HL-60 (cell line): ENCODE results near the gene SNCG.
"Not testable (repeated sequence)": the region's sequence is repeated elsewhere in the genome, so short reads cannot be mapped to it uniquely, and the experiment has no call there.

Experiments used
- DNase-seq, 2 experiments: peaks; one replicate each; pipeline ENCODE4 v3.0.0-alpha.2; 2010 to 2020; ENCODE audit warnings: low read depth in 1 of 2, low spot score in 1 of 2
- H3K27ac ChIP-seq: fragments of 250-450 bp; sonication (Bioruptor Pico); replicated peaks from 2 replicates; pipeline ENCODE4 v1.5.1; 2020; ENCODE audit warnings: mild to moderate bottlenecking, moderate library complexity
- H3K27me3 ChIP-seq: fragments of 250-450 bp; sonication (Bioruptor Pico); 2 replicates; pipeline ENCODE4 v1.5.1; 2021; ENCODE audit warnings: mild to moderate bottlenecking, moderate library complexity; ENCODE audit not compliant: insufficient read depth, poor library complexity, severe bottlenecking
- H3K4me3 ChIP-seq: replicated peaks from 2 replicates; pipeline ENCODE4 v1.5.1; 2011; ENCODE audit warnings: mild to moderate bottlenecking, control low read depth, low read length; ENCODE audit not compliant: insufficient read depth
- CTCF ChIP-seq: IDR thresholded peaks from one replicate; pipeline ENCODE4 v1.5.1; 2011; ENCODE audit warnings: low read length, control low read depth, inconsistent platforms; ENCODE audit not compliant: insufficient read depth
- GABPA ChIP-seq: IDR thresholded peaks from 2 replicates; pipeline ENCODE4 v1.6.1; 2012; ENCODE audit warnings: low read depth
- POLR2AphosphoS5 ChIP-seq: IDR thresholded peaks from 2 replicates; pipeline ENCODE4 v1.6.1; 2012; ENCODE audit warnings: low read depth
- SPI1 ChIP-seq: IDR thresholded peaks from 2 replicates; pipeline ENCODE4 v1.6.1; 2012; ENCODE audit warnings: low read depth, mild to moderate bottlenecking, borderline replicate concordance
- TF ChIP-seq, protein P1 (sequence below): IDR thresholded peaks from 2 replicates; pipeline ENCODE4 v1.6.1; 2012; ENCODE audit warnings: low read depth; ENCODE audit not compliant: insufficient replicate concordance

The SNCG gene

GRCh38 chr10:86922553-86922961 is 35.8 kb upstream of the SNCG start:
- Histone ChIP-seq H3K4me3 (no peak overlapping the region), H3K27ac (no peak overlapping the region), H3K27me3 (no peaks in the 10 kb centered on the region)
- DNase-seq = no peak
- no peak for TF ChIP-seq SPI1

- TF ChIP-seq GABPA = no peak
- TF ChIP-seq POLR2AphosphoS5 = no peak
- no peak for TF ChIP-seq CTCF
- TF ChIP-seq, protein P1, sequence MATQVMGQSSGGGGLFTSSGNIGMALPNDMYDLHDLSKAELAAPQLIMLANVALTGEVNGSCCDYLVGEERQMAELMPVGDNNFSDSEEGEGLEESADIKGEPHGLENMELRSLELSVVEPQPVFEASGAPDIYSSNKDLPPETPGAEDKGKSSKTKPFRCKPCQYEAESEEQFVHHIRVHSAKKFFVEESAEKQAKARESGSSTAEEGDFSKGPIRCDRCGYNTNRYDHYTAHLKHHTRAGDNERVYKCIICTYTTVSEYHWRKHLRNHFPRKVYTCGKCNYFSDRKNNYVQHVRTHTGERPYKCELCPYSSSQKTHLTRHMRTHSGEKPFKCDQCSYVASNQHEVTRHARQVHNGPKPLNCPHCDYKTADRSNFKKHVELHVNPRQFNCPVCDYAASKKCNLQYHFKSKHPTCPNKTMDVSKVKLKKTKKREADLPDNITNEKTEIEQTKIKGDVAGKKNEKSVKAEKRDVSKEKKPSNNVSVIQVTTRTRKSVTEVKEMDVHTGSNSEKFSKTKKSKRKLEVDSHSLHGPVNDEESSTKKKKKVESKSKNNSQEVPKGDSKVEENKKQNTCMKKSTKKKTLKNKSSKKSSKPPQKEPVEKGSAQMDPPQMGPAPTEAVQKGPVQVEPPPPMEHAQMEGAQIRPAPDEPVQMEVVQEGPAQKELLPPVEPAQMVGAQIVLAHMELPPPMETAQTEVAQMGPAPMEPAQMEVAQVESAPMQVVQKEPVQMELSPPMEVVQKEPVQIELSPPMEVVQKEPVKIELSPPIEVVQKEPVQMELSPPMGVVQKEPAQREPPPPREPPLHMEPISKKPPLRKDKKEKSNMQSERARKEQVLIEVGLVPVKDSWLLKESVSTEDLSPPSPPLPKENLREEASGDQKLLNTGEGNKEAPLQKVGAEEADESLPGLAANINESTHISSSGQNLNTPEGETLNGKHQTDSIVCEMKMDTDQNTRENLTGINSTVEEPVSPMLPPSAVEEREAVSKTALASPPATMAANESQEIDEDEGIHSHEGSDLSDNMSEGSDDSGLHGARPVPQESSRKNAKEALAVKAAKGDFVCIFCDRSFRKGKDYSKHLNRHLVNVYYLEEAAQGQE = no peak
- no peak for TF ChIP-seq SPI1
- no peak for DNase-seq
- Histone ChIP-seq H3K4me3 (no peak overlapping the region), H3K27me3 (no peaks in the 10 kb centered on the region), H3K27ac (no peak overlapping the region)
These were observed 28.7 kb upstream of the SNCG start for GRCh38 chr10:86929468-86930380.

GRCh38 chr10:86931872-86932271 is 26.5 kb upstream of the SNCG start:
- Histone ChIP-seq H3K27ac (no peak overlapping the region), H3K27me3 (no peaks in the 10 kb centered on the region), H3K4me3 (no peak overlapping the region)
- TF ChIP-seq GABPA (no peak), POLR2AphosphoS5 (no peak), CTCF (no peak), SPI1 (no peak)
- TF ChIP-seq, protein P1 = no peak
- no peak for DNase-seq

GRCh38 chr10:86932674-86933073 is 25.7 kb upstream of the SNCG start:
- Histone ChIP-seq H3K27me3 (no peaks in the 10 kb centered on the region), H3K27ac (no peak overlapping the region), H3K4me3 (no peak overlapping the region)
- TF ChIP-seq CTCF (no peak), SPI1 (no peak), POLR2AphosphoS5 (no peak), GABPA (no peak)
- TF ChIP-seq, protein P1 = no peak
- DNase-seq = no peak

DNA sequence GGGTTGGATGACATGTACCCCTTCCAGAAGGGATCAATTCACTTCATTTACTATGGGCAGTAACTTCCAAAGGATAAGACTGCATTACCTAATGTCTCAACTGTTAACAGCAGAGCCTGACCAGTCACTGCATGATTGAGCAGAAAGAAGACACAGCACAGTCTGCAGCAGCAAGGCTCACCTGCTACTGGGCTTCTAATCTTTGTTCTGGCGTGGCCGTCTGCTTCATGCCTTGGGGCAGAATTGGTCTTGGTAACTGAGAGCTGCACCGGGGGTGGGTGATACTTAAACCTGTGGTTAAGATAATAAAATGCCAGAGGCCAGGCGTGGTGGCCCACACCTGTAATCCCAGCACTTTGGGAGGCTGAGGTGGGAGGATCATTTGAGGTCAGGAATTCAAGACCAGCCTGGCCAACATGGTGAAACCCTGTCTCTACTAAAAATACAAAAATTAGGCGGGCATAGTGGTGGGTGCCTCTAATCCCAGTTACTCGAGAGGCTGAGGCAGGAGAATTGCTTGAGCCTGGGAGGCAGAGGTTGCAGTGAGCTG is 24.2 kb upstream of the SNCG start:
- not testable (repeated sequence) for H3K27me3 ChIP-seq, H3K4me3 ChIP-seq, H3K27ac ChIP-seq, DNase-seq
